GM10248 (cell line): ENCODE data around the gene SZT2.

Source experiments
- CTCF ChIA-PET: fragments of 300-600 bp; sonication (Branson Sonifier 250); formaldehyde crosslinking; extraction: SDS; loops from one replicate; lab custom pipeline; 2021; ENCODE audit warnings: antibody characterized with exemption; lab: Yijun Ruan, JAX
- POLR2A ChIA-PET: fragments of 350-650 bp; sonication (Branson Sonifier 250); formaldehyde crosslinking; extraction: SDS; loops from one replicate; lab custom pipeline; 2020; ENCODE audit warnings: antibody characterized with exemption; lab: Yijun Ruan, JAX
- DNase-seq: peaks from one replicate; pipeline ENCODE4 v3.0.0; 2012; ENCODE audit errors: extremely low spot score
- TF ChIP-seq, protein P1 (sequence below): IDR thresholded peaks from 2 replicates; pipeline ENCODE4 v1.5.1; 2012; ENCODE audit warnings: mild to moderate bottlenecking, low read depth; ENCODE audit errors: extremely low read depth, missing control alignments, control extremely low read depth

Gene SZT2

GRCh38 chr1:43354471-43354870, 35.2 kb upstream of the SZT2 start:
- DNase-seq: no peak
- TF ChIP-seq, protein P1, sequence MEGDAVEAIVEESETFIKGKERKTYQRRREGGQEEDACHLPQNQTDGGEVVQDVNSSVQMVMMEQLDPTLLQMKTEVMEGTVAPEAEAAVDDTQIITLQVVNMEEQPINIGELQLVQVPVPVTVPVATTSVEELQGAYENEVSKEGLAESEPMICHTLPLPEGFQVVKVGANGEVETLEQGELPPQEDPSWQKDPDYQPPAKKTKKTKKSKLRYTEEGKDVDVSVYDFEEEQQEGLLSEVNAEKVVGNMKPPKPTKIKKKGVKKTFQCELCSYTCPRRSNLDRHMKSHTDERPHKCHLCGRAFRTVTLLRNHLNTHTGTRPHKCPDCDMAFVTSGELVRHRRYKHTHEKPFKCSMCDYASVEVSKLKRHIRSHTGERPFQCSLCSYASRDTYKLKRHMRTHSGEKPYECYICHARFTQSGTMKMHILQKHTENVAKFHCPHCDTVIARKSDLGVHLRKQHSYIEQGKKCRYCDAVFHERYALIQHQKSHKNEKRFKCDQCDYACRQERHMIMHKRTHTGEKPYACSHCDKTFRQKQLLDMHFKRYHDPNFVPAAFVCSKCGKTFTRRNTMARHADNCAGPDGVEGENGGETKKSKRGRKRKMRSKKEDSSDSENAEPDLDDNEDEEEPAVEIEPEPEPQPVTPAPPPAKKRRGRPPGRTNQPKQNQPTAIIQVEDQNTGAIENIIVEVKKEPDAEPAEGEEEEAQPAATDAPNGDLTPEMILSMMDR: no peak
- ChIA-PET POLR2A (no interaction called here), CTCF (interaction anchor here (1.6 to 1.7 kb wide), 2 partner anchors 116 kb away, joined by 4 to 5 read pairs; no protein-coding TSS in a partner anchor)

- TF ChIP-seq, protein P1: no peak
- no peak for DNase-seq
- CTCF ChIA-PET: interaction anchor here (1.7 kb wide), 1 partner anchor 116 kb away, joined by 4 read pairs; no protein-coding TSS in a partner anchor
- POLR2A ChIA-PET: no interaction called here
Measured at GRCh38 chr1:43354936-43355335, 34.8 kb upstream of the SZT2 start.

GRCh38 chr1:43357251-43357650, 32.4 kb upstream of the SZT2 start:
- ChIA-PET CTCF (interaction anchor here (1.4 to 3.0 kb wide), 4 partner anchors 10 to 131 kb away, joined by 3 to 12 read pairs (median 8); partner anchors contain the start of gene ELOVL1), POLR2A (no interaction called here)
- no peak for DNase-seq

DNA sequence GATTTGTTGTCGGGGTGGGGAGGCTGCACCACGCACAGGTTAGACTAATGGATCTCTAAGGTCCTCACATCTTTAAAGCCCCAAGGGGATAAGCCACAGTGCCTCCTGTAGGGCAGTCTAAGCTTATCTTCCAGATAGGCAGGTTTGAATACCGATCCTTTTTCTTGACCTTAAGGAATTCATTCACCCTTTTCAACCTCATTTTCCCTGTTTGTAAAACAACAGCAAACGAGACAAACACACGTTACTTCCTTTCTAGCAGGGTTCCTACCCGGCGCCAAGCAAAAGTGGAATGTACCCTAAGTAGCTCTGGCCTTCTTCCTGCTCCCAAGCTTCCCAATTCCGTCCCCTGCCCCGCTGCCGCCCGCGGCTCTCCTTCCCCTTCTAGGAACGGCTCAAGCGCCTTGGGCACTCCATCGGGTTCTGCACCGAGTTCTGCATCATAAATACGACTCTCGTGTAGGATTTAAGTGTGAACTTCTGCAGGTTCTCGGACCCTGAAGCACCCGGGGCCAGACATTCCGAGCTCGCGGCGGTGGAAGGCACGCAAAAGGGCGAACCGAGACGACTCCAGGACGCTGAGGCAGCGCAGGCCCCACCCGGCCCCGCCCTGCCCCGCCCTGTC, 31.5 kb upstream of the SZT2 start:
- peak; percentile 71 for DNase-seq
- ChIA-PET POLR2A (interaction anchor here (0.6 to 1.6 kb wide), 5 partner anchors 9 to 402 kb away, joined by 3 to 13 read pairs (median 4); partner anchors contain the start of gene ELOVL1), CTCF (interaction anchor here (0.8 to 3.0 kb wide), 9 partner anchors 9 to 132 kb away, joined by 3 to 12 read pairs (median 4); partner anchors contain the start of gene ELOVL1)
- TF ChIP-seq, protein P1: peak; percentile 44

More at GRCh38 chr1:43357251-43357650, 32.4 kb upstream of the SZT2 start:
- TF ChIP-seq, protein P1: no peak

DNA sequence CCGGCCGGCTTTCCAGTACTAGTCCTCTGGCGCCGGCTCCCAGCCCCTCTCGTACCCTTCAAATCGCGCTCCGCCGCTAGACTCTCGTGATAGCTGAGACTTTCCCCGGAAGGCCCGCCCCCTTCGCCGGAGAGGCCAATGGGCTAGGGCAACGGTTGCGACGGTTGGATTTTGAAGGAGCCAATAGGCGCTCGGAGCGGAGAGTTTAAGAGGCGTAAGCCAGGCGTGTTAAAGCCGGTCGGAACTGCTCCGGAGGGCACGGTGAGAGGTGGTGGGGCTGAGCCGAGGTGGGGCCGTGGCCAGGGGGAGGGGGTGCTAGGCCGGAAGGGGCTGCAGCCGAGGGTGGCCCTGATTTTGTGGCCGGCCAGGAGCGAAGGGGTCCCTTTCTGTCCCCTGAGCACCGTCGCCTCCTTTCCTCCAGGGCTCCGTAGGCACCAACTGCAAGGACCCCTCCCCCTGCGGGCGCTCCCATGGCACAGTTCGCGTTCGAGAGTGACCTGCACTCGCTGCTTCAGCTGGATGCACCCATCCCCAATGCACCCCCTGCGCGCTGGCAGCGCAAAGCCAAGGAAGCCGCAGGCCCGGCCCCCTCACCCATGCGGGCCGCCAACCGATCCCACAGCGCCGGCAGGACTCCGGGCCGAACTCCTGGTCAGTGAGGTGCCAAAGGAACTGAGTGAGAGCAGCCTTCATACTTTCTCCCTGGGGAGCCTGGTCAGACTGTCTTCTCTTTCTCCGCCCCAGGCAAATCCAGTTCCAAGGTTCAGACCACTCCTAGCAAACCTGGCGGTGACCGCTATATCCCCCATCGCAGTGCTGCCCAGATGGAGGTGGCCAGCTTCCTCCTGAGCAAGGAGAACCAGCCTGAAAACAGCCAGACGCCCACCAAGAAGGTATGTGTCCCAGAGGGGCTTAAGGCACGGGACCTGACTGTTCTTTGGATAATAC, 30.7 kb upstream of the SZT2 start, which contains the start of gene CDC20:
Gene CDC20 (plus strand): TSS at position 236 of the 948 bp plus-strand sequence. CDS start 235 bp downstream, at position 471.
- POLR2A ChIA-PET: interaction anchor here (0.6 to 1.6 kb wide), 5 partner anchors 8 to 403 kb away, joined by 3 to 13 read pairs (median 4); partner anchors contain the start of gene ELOVL1
- CTCF ChIA-PET: interaction anchor here (1.0 to 3.0 kb wide), 7 partner anchors 9 to 133 kb away, joined by 3 to 12 read pairs (median 5); partner anchors contain the start of gene ELOVL1
- TF ChIP-seq, protein P1: no peak
- DNase-seq: peak; percentile 97

- no peak for DNase-seq
- TF ChIP-seq, protein P1: no peak
- ChIA-PET POLR2A (no interaction called here), CTCF (interaction anchor here (1.0 kb wide), 1 partner anchor 8 kb away, joined by 3 read pairs; the partner anchor contains the start of gene ELOVL1)
Measured at GRCh38 chr1:43359696-43360095, 30.0 kb upstream of the SZT2 start.
